Lung (tissue), 12 donors: ENCODE data around the gene CERK. TPM values are rescaled to one million over a fixed set of nuclear protein-coding genes. Genes with fewer than 3 reads are reported as not detected.
A peak's percentile ranks its signal among the peaks of the same experiment; 100 is the strongest.

Experiments used
- ATAC-seq: fragments of 200-7000 bp; cut with Tn5 transposase; one replicate; pipeline ENCODE4 v1.9.1; 2020; ENCODE audit warnings: moderate number of reproducible peaks; ENCODE audit not compliant: insufficient read depth, low FRiP score
- DNase-seq, 3 donors: peaks; one replicate each; pipeline ENCODE4 v3.0.0-alpha.2; 2013 to 2017
- H3K27ac ChIP-seq, 2 donors: one replicate each; pipeline ENCODE4 v1.5.1; 2013; ENCODE audit warnings: mild to moderate bottlenecking in 2 of 2, moderate library complexity in 2 of 2, control low read depth in 1 of 2, inconsistent platforms in 1 of 2, low read depth in 1 of 2, low read length in 1 of 2
- H3K27me3 ChIP-seq, 3 donors: one replicate each; pipeline ENCODE4 v1.5.1; 2013; ENCODE audit warnings: low read length in 2 of 3; ENCODE audit not compliant: control insufficient read depth in 3 of 3, insufficient read depth in 3 of 3
- H3K36me3 ChIP-seq, 4 donors: one replicate each; pipeline ENCODE4 v1.5.1; 2013; ENCODE audit warnings: low read length in 4 of 4, mild to moderate bottlenecking in 1 of 4, moderate library complexity in 1 of 4; ENCODE audit not compliant: control insufficient read depth in 4 of 4, insufficient read depth in 4 of 4
- H3K4me1 ChIP-seq, 5 donors: one replicate each; pipeline ENCODE4 v1.5.1; 2013; ENCODE audit warnings: low read length in 5 of 5, mild to moderate bottlenecking in 2 of 5, moderate library complexity in 1 of 5; ENCODE audit not compliant: control insufficient read depth in 5 of 5, insufficient read depth in 5 of 5
- H3K4me3 ChIP-seq: one replicate; pipeline ENCODE4 v1.5.1; 2013; ENCODE audit warnings: mild to moderate bottlenecking, control low read depth, moderate library complexity
- H3K9ac ChIP-seq, 2 donors: one replicate each; pipeline ENCODE4 v1.5.1; 2013; ENCODE audit warnings: low read length in 2 of 2, control low read depth in 1 of 2; ENCODE audit not compliant: insufficient read depth in 1 of 2
- H3K9me3 ChIP-seq, 4 donors: one replicate each; pipeline ENCODE4 v1.5.1; 2013; ENCODE audit warnings: low read length in 3 of 4, mild to moderate bottlenecking in 1 of 4, moderate library complexity in 1 of 4; ENCODE audit not compliant: control insufficient read depth in 4 of 4, insufficient read depth in 3 of 4
- WGBS, 2 donors: extraction: QIAGEN DNeasy Blood & Tissue Kit; methylation state at CpG; one replicate each; pipeline ENCODE4 v1.1.7; 2013; 5-methylcytosine and 5-hydroxymethylcytosine counted together
- polyA plus RNA-seq, 2 donors: library from polyadenylated mRNA; stranded (reverse); fragments of 200-250 nt; gene quantifications; one replicate each; pipeline ENCODE4 v1.2.1, GENCODE V29; 2013
- total RNA-seq, 2 donors: library from RNA; depleted of rRNA in 1 of 2; stranded (reverse); fragments of >200 nt in 1 of 2; gene quantifications; one replicate each; pipeline ENCODE4 v1.2.1, GENCODE V29; 2014 to 2021
- TF ChIP-seq, protein P1 (sequence below): IDR thresholded peaks from 2 replicates; pipeline ENCODE4 v1.5.1; 2012; ENCODE audit warnings: mild to moderate bottlenecking; ENCODE audit errors: control extremely low read depth, extremely low read depth
- donor health status: control.
- donor health status: control.
- donor health status: Bipolar disorder and iron deficiency.
- donor health status: healthy.
- donor health status: DM: yes; HTN: yes; CAD: no.

The CERK gene
- total and polyA plus RNA-seq, 4 donors = 12.1 to 36.2 (median 31.7) TPM

DNA sequence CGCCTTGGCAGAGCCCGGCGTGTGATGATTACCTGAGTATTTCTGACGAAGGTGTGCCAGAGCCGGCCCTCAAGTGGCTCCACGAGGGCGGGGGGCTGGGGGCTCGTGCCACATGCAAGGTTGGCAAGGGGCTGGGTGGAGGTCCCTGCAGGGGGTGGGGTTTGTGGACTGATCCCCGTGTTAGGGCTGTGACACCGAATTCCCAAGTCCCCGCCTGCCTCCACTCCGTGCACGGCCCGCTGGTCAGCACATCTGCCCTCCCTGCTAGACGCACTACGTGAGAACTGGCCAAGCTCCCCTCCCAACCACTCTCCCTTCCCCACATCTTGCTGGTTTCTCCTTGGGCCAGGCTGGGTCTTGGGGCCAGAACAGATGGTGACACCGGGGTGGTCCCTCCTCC, 83.6 kb downstream of the CERK start:
- TF ChIP-seq, protein P1, sequence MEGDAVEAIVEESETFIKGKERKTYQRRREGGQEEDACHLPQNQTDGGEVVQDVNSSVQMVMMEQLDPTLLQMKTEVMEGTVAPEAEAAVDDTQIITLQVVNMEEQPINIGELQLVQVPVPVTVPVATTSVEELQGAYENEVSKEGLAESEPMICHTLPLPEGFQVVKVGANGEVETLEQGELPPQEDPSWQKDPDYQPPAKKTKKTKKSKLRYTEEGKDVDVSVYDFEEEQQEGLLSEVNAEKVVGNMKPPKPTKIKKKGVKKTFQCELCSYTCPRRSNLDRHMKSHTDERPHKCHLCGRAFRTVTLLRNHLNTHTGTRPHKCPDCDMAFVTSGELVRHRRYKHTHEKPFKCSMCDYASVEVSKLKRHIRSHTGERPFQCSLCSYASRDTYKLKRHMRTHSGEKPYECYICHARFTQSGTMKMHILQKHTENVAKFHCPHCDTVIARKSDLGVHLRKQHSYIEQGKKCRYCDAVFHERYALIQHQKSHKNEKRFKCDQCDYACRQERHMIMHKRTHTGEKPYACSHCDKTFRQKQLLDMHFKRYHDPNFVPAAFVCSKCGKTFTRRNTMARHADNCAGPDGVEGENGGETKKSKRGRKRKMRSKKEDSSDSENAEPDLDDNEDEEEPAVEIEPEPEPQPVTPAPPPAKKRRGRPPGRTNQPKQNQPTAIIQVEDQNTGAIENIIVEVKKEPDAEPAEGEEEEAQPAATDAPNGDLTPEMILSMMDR = no peak
- Histone ChIP-seq H3K4me3 (no peak overlapping the region), H3K27me3 (no peaks in the 10 kb centered on the region), H3K36me3 (peaks cover 0 to 9% (median 0%) of the 10 kb centered on the region in 4 donors), H3K27ac (no peak overlapping the region), H3K9ac (no peak overlapping the region), H3K9me3 (no peaks in the 10 kb centered on the region), H3K4me1 (peaks cover 5 to 32% (median 16%) of the 10 kb centered on the region in 5 donors)
- 90 to 94% methylated on average over 17 of the region's 17 CpGs for WGBS, 2 donors
- DNase-seq (no peak), ATAC-seq (no peak)

DNA sequence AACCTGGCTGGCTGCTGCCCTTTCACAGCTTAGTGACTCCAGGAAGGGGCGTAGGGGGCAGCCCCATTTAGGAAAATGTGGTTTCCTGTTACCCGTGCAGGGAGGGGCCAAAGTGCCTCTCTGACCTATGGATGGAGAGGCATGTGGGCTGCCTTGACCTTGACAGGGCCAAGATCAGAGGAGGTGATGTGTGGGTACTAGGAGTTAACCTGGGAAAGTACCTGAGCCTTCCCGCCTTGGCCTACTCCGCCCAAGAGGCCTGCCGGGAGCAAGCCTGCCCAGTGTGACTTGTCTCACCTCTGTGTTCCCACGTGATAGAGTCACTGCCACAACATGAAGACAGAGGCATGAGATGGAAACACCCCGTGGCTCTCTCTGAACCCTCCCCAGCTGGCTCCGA, 84.5 kb downstream of the CERK start:
- Histone ChIP-seq H3K27me3 (no peaks in the 10 kb centered on the region), H3K4me3 (no peak overlapping the region), H3K4me1 (peaks cover 7 to 38% (median 16%) of the 10 kb centered on the region in 5 donors), H3K36me3 (peaks cover 0 to 4% (median 0%) of the 10 kb centered on the region in 4 donors), H3K27ac (no peak overlapping the region), H3K9ac (no peak overlapping the region), H3K9me3 (no peaks in the 10 kb centered on the region)
- 58 to 69% methylated on average over 8 of the region's 8 CpGs for WGBS, 2 donors
- no peak for ATAC-seq
- DNase-seq = no peak
- TF ChIP-seq, protein P1 = no peak

DNA sequence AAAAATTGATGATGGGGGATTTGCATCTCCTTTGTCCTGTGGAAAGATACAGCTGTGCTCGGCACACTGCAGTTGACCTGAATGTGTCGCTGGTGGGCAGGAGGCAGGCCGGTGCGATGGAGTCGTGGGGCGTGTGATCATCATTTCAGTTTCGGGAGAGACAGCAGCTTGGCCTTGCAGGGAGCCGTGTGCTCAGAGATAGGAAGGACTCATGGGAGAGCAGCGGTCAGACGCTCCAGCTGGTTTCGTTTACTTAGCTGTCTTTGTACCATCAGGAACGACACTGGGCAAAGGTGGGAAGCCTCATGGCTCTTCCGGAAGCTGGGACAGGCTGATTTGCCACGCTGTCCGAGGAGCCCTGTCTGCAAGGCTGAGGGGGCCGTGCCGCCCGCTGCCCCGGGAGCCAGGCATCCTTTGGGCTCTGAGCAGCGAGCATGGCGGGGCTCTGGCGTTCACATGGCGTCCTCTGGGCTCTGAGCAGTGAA, 85.2 kb downstream of the CERK start:
- TF ChIP-seq, protein P1 = no peak
- WGBS, 2 donors = 81% methylated on average over 23 of the region's 23 CpGs
- peak; percentile 40 to 63 (median 49) for DNase-seq
- H3K27me3 ChIP-seq = no peaks in the 10 kb centered on the region
- H3K36me3 ChIP-seq = no peaks in the 10 kb centered on the region
- no peak overlapping the region for H3K9ac ChIP-seq
- H3K4me3 ChIP-seq = no peak overlapping the region
- no peaks in the 10 kb centered on the region for H3K9me3 ChIP-seq
- H3K27ac ChIP-seq = peak overlapping the region in 1 of 2 donors; percentile 55
- no peak for ATAC-seq
- peaks cover 7 to 38% (median 16%) of the 10 kb centered on the region in 5 donors for H3K4me1 ChIP-seq
